ENCODE data around the gene MAPK8IP3.

DNA sequence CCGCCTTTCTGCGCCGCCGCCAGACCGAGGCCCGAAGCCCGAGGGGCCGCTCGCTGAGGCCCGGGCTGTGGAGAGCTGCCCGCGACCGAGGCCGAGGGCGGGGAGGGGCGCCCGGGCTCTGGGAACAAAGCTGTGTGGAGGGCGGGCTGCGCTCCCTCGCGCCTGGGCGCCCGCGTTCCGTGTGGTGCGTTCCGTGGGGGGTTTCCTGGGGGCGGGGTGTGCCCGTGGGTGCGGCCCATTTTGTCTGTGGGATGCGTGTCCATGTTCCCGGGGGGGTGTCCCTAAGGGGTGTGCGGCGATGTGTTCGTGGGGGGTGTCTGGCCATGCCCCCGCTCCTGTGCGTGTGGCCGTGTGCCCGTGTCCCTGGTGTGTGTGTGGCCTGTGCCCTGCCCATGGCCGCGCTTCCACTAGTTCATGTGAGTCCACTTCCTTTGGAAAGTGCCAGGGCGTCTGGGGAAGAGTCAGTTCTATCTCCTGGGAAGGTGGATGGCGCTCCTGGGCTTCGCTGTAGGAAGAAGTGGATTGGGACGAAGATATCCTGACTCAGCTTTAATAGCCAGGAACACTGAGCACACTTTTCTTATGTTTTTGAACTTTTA, 27.4 kb upstream of the MAPK8IP3 start:
- no peak for TF ChIP-seq EZH2 (optimal IDR thresholded peaks at IDR 0.05; ENCODE audit: low read depth, low read length)
- TF ChIP-seq, protein P1, sequence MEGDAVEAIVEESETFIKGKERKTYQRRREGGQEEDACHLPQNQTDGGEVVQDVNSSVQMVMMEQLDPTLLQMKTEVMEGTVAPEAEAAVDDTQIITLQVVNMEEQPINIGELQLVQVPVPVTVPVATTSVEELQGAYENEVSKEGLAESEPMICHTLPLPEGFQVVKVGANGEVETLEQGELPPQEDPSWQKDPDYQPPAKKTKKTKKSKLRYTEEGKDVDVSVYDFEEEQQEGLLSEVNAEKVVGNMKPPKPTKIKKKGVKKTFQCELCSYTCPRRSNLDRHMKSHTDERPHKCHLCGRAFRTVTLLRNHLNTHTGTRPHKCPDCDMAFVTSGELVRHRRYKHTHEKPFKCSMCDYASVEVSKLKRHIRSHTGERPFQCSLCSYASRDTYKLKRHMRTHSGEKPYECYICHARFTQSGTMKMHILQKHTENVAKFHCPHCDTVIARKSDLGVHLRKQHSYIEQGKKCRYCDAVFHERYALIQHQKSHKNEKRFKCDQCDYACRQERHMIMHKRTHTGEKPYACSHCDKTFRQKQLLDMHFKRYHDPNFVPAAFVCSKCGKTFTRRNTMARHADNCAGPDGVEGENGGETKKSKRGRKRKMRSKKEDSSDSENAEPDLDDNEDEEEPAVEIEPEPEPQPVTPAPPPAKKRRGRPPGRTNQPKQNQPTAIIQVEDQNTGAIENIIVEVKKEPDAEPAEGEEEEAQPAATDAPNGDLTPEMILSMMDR (IDR thresholded peaks at IDR 0.05; ENCODE audit: low read length) = no peak
- no peak for TF ChIP-seq EZH2phosphoT487 (IDR thresholded peaks at IDR 0.05; ENCODE audit: low read length)
